PC-9 (cell line): ENCODE data around the gene FLOT1. TPM values are rescaled to one million over a fixed set of nuclear protein-coding genes. Genes with fewer than 3 reads are reported as not detected.

ENCODE experiments used
- BruUV-seq: library from RNA; stranded (reverse); fragments of 400-500 nt; replicated peaks from 2 replicates; lab custom pipeline; 2021; lab: Mats Ljungman, UMichigan
- CTCF ChIA-PET: fragments of 300-600 bp; sonication (Branson Sonifier 250); formaldehyde crosslinking; loops from one replicate; lab custom pipeline; 2022; ENCODE audit warnings: antibody characterized with exemption; lab: Charles Lee
- POLR2A ChIA-PET: fragments of 300-600 bp; sonication (Branson Sonifier 250); formaldehyde crosslinking; loops from one replicate; lab custom pipeline; 2022; ENCODE audit warnings: antibody characterized with exemption; ENCODE audit not compliant: unreplicated experiment; lab: Charles Lee
- DNase-seq, 2 experiments: peaks; one replicate each; pipeline versions ENCODE4 v3.0.0 to v3.0.0-alpha.2; 2015 to 2022; ENCODE audit warnings: mixed read lengths in 1 of 2
- H2AFZ ChIP-seq: fragments of 200-600 bp; sonication (generic); 2 replicates; pipeline ENCODE4 v1.8.1; 2017; ENCODE audit warnings: antibody characterized with exemption
- H3F3A ChIP-seq: fragments of 200-600 bp; sonication (generic); 2 replicates; pipeline ENCODE4 v1.8.1; 2017; ENCODE audit warnings: antibody characterized with exemption, mild to moderate bottlenecking, low read depth; ENCODE audit not compliant: insufficient read depth
- H3K27ac ChIP-seq: fragments of 200-600 bp; sonication (generic); 2 replicates; pipeline ENCODE4 v1.6.1; 2016; ENCODE audit warnings: mixed run types
- H3K27me3 ChIP-seq: fragments of 200-600 bp; sonication (generic); 2 replicates; pipeline ENCODE4 v1.6.1; 2016; ENCODE audit warnings: low read depth, mixed run types; ENCODE audit not compliant: insufficient read depth
- H3K36me3 ChIP-seq: fragments of 200-600 bp; sonication (generic); 2 replicates; pipeline ENCODE4 v1.6.1; 2016; ENCODE audit warnings: low read depth, mixed run types
- H3K4me1 ChIP-seq: fragments of 200-600 bp; sonication (generic); replicated peaks from 2 replicates; pipeline ENCODE4 v1.6.1; 2016; ENCODE audit warnings: mixed run types; ENCODE audit not compliant: insufficient read depth
- H3K4me2 ChIP-seq: fragments of 200-600 bp; sonication (generic); 2 replicates; pipeline ENCODE4 v1.6.1; 2017; ENCODE audit warnings: mixed run types
- H3K4me3 ChIP-seq: fragments of 200-600 bp; sonication (generic); 2 replicates; pipeline ENCODE4 v1.6.1; 2016; ENCODE audit warnings: mixed run types
- H3K79me2 ChIP-seq: fragments of 200-600 bp; sonication (generic); 2 replicates; pipeline ENCODE4 v1.6.1; 2017; ENCODE audit warnings: low read depth, mixed run types
- H3K9me2 ChIP-seq: fragments of 200-600 bp; sonication (generic); 2 replicates; pipeline ENCODE4 v1.8.1; 2017; ENCODE audit warnings: mild to moderate bottlenecking; ENCODE audit not compliant: insufficient read depth
- H3K9me3 ChIP-seq: fragments of 200-600 bp; sonication (generic); 2 replicates; pipeline ENCODE4 v1.8.1; 2016; ENCODE audit warnings: low read depth; ENCODE audit not compliant: insufficient read depth
- H4K20me1 ChIP-seq: fragments of 200-600 bp; sonication (generic); 2 replicates; pipeline ENCODE4 v1.8.1; 2017; ENCODE audit not compliant: insufficient read depth
- CTCF ChIP-seq: fragments of 200-600 bp; sonication (generic); conservative IDR thresholded peaks from 2 replicates; pipeline ENCODE4 v1.6.1; 2017; ENCODE audit warnings: mixed run types, antibody characterized with exemption, mild to moderate bottlenecking, moderate library complexity
- EZH2 ChIP-seq: fragments of 200-600 bp; sonication (generic); IDR thresholded peaks from 2 replicates; pipeline ENCODE4 v1.8.0; 2017; ENCODE audit warnings: antibody characterized with exemption, low read depth
- intact Hi-C: fragments of 100-400 bp; cut with micrococcal nuclease; formaldehyde crosslinking; loops from one replicate; pipeline ENCODE4 v1.10.0; 2022; ENCODE audit not compliant: unreplicated experiment
- total RNA-seq: library from RNA; stranded (reverse); gene quantifications from 2 replicates; pipeline ENCODE4 v1.2.3, GENCODE V29; 2021

Gene FLOT1
- total RNA-seq, 1 experiment from 2014 or later = 225 TPM

GRCh38 chr6:30689022-30689865 is 53.2 kb downstream of the FLOT1 start:
- Histone ChIP-seq H2AFZ (no peak overlapping the region), H3K9me3 (no peaks in the 10 kb centered on the region), H3K9me2 (no peaks in the 10 kb centered on the region), H3K36me3 (no peaks in the 10 kb centered on the region), H4K20me1 (no peaks in the 10 kb centered on the region), H3F3A (peaks cover 18% of the 10 kb centered on the region; the same call in 1 of the 2 replicates), H3K27ac (no peak overlapping the region), H3K27me3 (no peaks in the 10 kb centered on the region), H3K4me2 (0 out of 2 replicates have a peak overlapping the region, but pooled peaks have one; percentile 93), H3K4me3 (no peak overlapping the region), H3K79me2 (peaks cover 33% of the 10 kb centered on the region), H3K4me1 (peaks cover 41% of the 10 kb centered on the region)
- POLR2A ChIA-PET = no interaction called here
- no peak for DNase-seq
- intact Hi-C loops = no loop called here
- TF ChIP-seq CTCF (no peak), EZH2 (no peak)
- CTCF ChIA-PET = interaction anchor here (0.7 kb wide), 1 partner anchor 27 kb away, joined by 3 read pairs; the partner anchor contains the start of gene MDC1
- no TSS peak for BruUV-seq

GRCh38 chr6:30688569-30688968 is 53.9 kb downstream of the FLOT1 start:
- peaks cover 40% of the 10 kb centered on the region for H3K79me2 ChIP-seq
- H3K9me2 ChIP-seq = no peaks in the 10 kb centered on the region
- H2AFZ ChIP-seq = no peak overlapping the region
- no TSS peak for BruUV-seq
- no peaks in the 10 kb centered on the region for H3K36me3 ChIP-seq
- H3K27ac ChIP-seq = no peak overlapping the region
- no peaks in the 10 kb centered on the region for H4K20me1 ChIP-seq
- no peak for DNase-seq
- ChIA-PET CTCF (interaction anchor here (0.7 kb wide), 1 partner anchor 28 kb away, joined by 3 read pairs; the partner anchor contains the start of gene MDC1), POLR2A (no interaction called here)
- peaks cover 25% of the 10 kb centered on the region for H3F3A ChIP-seq
- TF ChIP-seq EZH2 = no peak
- TF ChIP-seq CTCF = no peak
- no peaks in the 10 kb centered on the region for H3K27me3 ChIP-seq
- H3K4me2 ChIP-seq = peak overlapping the region; percentile 93
- H3K9me3 ChIP-seq = no peaks in the 10 kb centered on the region
- no peak overlapping the region; the same call in 1 of the 2 replicates for H3K4me3 ChIP-seq
- intact Hi-C loops = no loop called here
- peaks cover 44% of the 10 kb centered on the region for H3K4me1 ChIP-seq

GRCh38 chr6:30687659-30688431 is 54.6 kb downstream of the FLOT1 start:
- no peaks in the 10 kb centered on the region for H4K20me1 ChIP-seq
- TSS peak; percentile 51 for BruUV-seq
- peak in 1 of 2 experiments; percentile 38 for DNase-seq
- H3K4me2 ChIP-seq = peak overlapping the region; percentile 93
- H3K27me3 ChIP-seq = no peaks in the 10 kb centered on the region
- POLR2A ChIA-PET = interaction anchor here (0.6 to 1.2 kb wide), 3 partner anchors 10 to 73 kb away, joined by 5 to 7 read pairs (median 6); no protein-coding TSS in a partner anchor
- peaks cover 32% of the 10 kb centered on the region for H3F3A ChIP-seq
- H3K4me1 ChIP-seq = peaks cover 51% of the 10 kb centered on the region
- no peaks in the 10 kb centered on the region for H3K36me3 ChIP-seq
- H3K9me2 ChIP-seq = no peaks in the 10 kb centered on the region
- no peaks in the 10 kb centered on the region for H3K9me3 ChIP-seq
- intact Hi-C loops = loop anchor here (1.0 to 2.0 kb wide), 4 partner anchors 29 to 226 kb away; partner anchors contain the start of genes MDC1, MRPS18B, PPP1R10 and VARS2
- CTCF ChIA-PET = interaction anchor here (0.6 kb wide), 1 partner anchor 65 kb away, joined by 4 read pairs; no protein-coding TSS in a partner anchor
- H3K4me3 ChIP-seq = peak overlapping the region; percentile 98
- peaks cover 47% of the 10 kb centered on the region for H3K79me2 ChIP-seq
- TF ChIP-seq EZH2 = no peak
- TF ChIP-seq CTCF = no peak
- H2AFZ ChIP-seq = peak overlapping the region; percentile 92
- peak overlapping the region; percentile 72 for H3K27ac ChIP-seq
